GM12801 (cell line): Measurements from ENCODE around the gene SLC25A11.

ENCODE experiments used
- TF ChIP-seq, protein P1 (sequence below): IDR thresholded peaks from one replicate; pipeline ENCODE4 v1.5.1; 2011; ENCODE audit warnings: control low read depth; ENCODE audit not compliant: insufficient read length; ENCODE audit errors: extremely low read depth

Gene SLC25A11

DNA sequence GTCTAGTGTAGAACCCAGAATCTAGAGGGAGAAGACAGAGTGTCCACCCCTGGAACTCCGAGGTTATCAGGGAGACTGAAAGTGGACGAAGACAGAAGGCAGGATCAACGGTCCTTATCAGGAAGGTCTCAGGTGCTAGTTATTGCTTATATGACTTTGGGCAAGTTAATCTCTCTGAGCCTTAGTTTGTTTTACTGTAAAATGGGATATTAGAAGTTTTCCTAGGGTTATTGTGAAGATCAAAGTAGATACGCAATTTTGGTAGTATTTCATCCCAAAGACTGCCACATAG is 1.4 kb upstream of the SLC25A11 start:
- TF ChIP-seq, protein P1, sequence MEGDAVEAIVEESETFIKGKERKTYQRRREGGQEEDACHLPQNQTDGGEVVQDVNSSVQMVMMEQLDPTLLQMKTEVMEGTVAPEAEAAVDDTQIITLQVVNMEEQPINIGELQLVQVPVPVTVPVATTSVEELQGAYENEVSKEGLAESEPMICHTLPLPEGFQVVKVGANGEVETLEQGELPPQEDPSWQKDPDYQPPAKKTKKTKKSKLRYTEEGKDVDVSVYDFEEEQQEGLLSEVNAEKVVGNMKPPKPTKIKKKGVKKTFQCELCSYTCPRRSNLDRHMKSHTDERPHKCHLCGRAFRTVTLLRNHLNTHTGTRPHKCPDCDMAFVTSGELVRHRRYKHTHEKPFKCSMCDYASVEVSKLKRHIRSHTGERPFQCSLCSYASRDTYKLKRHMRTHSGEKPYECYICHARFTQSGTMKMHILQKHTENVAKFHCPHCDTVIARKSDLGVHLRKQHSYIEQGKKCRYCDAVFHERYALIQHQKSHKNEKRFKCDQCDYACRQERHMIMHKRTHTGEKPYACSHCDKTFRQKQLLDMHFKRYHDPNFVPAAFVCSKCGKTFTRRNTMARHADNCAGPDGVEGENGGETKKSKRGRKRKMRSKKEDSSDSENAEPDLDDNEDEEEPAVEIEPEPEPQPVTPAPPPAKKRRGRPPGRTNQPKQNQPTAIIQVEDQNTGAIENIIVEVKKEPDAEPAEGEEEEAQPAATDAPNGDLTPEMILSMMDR = no peak

DNA sequence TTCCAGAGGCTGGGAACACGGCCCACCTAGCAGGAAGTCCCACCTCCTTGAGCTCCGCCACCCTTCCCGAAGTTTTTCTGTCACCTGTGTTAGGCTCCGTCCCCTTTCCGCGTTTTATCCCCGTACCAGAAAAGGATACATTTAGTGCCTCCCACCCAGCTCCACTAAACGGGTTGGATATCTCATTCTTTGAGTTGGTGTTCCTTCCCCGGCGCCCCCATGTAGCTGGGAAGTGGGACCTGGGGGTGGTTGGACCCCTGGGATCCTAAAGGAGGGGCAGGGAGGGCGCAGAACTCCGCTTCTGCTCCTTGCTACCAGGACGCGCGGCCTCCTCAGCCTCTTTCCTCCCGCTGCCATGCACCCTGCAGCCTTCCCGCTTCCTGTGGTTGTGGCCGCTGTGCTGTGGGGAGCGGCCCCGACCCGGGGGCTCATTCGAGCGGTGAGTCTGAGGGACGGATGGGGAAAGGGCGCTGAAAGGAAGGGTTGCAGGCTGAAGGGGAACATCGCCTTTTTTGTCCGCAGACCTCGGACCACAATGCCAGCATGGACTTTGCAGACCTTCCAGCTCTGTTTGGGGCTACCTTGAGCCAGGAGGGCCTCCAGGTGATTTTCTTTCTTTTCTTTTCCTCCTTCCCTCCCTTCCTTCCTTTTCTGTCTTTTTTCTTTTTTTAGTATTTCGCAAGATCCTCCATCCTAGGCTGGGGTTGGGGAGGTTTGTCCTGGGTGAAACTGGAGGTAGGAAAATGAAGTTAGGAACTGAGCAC is 891 bp upstream of the SLC25A11 start:
- TF ChIP-seq, protein P1 = no peak

DNA sequence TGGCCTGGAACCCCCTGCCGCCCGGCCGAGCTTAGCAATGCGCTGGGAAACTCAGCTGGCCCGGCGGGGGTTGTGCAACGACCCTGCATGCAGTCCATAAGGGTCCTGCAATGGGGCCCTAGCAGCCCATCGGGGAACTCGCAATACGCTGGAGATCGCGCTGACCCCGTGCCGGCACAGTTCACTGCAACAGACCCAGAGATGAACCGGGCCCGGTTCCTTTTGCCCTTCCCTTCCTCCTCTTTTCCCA is 375 bp downstream of the SLC25A11 start:
- TF ChIP-seq, protein P1 = no peak

DNA sequence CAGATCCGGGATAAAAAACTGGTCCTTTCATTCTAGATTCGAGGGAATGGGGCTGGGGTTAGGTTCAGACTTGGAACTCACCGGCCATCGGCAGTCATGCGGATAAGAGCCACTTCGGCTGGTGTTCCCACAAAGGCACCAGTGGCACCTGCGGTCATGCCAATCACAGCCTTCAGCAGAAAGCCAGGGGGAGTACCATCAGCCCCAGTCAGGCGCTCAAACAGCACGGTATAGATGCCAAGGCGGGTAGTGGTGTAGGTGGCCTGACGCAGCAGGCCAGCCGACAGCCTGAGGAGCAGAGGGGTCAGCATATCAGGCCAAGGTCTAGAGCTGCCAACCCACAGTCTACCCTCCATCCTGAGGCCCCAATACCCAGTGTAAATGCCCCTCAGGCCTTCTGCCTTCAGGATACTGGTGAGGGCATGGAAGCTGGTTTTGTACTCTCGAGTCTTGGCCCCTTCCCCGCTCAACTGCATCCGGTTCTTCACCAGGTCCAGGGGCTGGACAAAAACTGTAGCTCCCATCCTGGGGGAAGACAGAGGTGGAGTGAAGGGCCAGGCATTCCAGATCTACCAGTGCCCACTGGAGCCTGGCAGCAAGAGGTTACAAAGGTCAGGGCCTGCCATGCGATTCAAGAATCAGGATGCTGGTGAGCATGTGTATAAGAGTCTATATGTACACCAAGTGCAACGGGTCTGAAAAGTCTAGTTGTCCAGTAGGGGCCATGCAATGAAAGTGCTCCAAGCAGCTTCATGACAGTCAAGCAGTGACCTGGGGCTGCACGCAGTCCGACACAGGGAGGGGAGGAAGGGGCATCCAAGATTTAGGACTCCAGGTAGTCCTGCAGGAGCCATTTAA is 929 bp downstream of the SLC25A11 start:
- TF ChIP-seq, protein P1 = no peak

DNA sequence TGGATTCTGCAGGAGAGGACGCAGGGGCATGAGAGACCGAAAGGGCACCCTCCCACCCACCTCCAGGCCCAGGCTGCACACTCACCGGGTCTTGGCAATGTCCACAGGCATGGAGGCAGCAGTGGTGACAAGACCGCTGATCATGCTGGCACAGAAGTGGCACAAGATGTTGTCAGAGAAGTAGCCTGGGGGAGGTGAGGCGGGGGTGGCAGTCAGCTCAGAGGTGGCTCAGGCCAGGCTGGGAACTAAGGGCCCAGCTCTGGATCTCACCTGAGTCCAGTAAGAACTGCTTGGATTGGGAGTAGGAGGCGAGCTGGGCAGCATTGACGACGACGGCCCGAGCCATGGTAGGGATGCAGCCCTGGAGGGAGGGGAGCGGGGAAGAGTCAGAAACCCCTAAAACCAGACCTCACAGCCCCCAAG is 1.8 kb downstream of the SLC25A11 start:
- TF ChIP-seq, protein P1 = no peak

DNA sequence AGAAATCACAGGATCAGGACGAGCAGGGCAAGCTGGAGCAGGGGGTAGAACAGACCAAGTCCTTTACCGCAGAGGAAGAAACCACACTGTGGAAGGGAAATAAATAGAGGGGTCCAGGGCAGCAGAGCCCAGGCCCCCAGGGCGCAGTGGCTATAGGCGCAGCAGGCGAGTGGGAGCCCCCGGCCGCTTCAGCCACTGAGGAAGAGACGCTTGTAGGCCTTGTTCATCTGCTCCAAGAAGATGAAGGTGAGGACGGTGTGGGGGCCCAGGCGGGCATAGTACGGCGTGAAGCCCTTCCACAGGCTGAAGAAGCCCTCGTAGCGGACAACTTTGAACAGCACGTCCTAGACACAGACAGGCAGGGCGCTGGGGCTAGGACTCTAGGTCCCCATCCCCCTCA is 2.3 kb downstream of the SLC25A11 start:
- TF ChIP-seq, protein P1 = no peak

DNA sequence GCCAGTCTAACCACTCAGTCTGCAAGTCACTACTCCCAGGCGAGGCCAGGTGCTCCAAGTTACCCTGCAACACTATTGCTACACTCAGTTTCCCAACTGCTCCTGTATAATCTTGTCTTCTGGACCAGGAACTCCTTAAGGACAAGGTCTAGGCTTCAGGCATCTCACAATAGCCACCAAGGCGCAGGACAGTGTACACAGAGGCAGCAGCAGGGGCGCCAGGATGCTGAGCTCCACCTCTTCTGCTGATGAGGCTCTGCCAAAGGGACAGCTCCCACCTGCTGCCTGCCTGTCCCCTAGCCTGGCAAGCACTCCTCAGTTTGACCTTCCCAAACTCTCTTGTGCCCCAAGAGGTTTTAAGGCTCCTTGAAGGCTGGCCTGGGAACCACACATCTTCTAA is 3.4 kb downstream of the SLC25A11 start:
- TF ChIP-seq, protein P1 = no peak
